ENCODE measurements around the gene PGM2. TPM values are rescaled to one million over a fixed set of nuclear protein-coding genes. Genes with fewer than 3 reads are reported as not detected.

PGM2 gene
- total RNA-seq, 4 donors from 2014 or later, result 13.7 to 24.3 (median 15.5) TPM

- Histone ChIP-seq H3K9me3 (no peaks in the 10 kb centered on the region), H3K27me3 (no peaks in the 10 kb centered on the region), H3K27ac (no peak overlapping the region), H3K4me3 (no peak overlapping the region), H3K36me3 (peaks cover 0 to 36% (median 0%) of the 10 kb centered on the region in 3 donors), H3K4me1 (peaks cover 3 to 22% (median 5%) of the 10 kb centered on the region in 4 donors)
- whole genome bisulfite sequencing, 2 donors, result 87 to 90% methylated on average over 3 of the region's 3 CpGs
- no peak for DNase-seq (ENCODE audit: low spot score in 2 of 2)
- TF ChIP-seq POLR2A (IDR thresholded peaks at IDR 0.05) (no peak), CTCF (IDR thresholded peaks at IDR 0.05) (no peak), EP300 (IDR thresholded peaks at IDR 0.05) (no peak)
These were observed 2.4 kb downstream of the PGM2 start for GRCh38 chr4:37828843-37829242.

GRCh38 chr4:37830640-37831039 lies 4.2 kb downstream of the PGM2 start:
- H3K27me3 ChIP-seq, result no peaks in the 10 kb centered on the region
- 97 to 100% methylated on average over 3 of the region's 3 CpGs for WGBS, 2 donors
- TF ChIP-seq POLR2A (IDR thresholded peaks at IDR 0.05) (no peak), EP300 (IDR thresholded peaks at IDR 0.05) (no peak), CTCF (IDR thresholded peaks at IDR 0.05) (no peak)
- no peak for DNase-seq (ENCODE audit: low spot score in 2 of 2)
- H3K9me3 ChIP-seq, result no peaks in the 10 kb centered on the region
- H3K4me3 ChIP-seq, result no peak overlapping the region
- H3K4me1 ChIP-seq, result peaks cover 0 to 16% (median 5%) of the 10 kb centered on the region in 4 donors
- no peak overlapping the region for H3K27ac ChIP-seq
- H3K36me3 ChIP-seq, result peaks cover 0 to 43% (median 0%) of the 10 kb centered on the region in 3 donors

- no peak for DNase-seq (ENCODE audit: low spot score in 2 of 2)
- H3K27ac ChIP-seq, result no peak overlapping the region
- no peaks in the 10 kb centered on the region for H3K9me3 ChIP-seq
- H3K4me3 ChIP-seq, result no peak overlapping the region
- TF ChIP-seq EP300 (IDR thresholded peaks at IDR 0.05), result no peak
- TF ChIP-seq CTCF (IDR thresholded peaks at IDR 0.05), result no peak
- TF ChIP-seq POLR2A (IDR thresholded peaks at IDR 0.05), result no peak
- peaks cover 0 to 57% (median 0%) of the 10 kb centered on the region in 3 donors for H3K36me3 ChIP-seq
- WGBS, 2 donors, result 76 to 86% methylated on average over 5 of the region's 5 CpGs
- H3K4me1 ChIP-seq, result peaks cover 0 to 14% (median 2%) of the 10 kb centered on the region in 4 donors
- H3K27me3 ChIP-seq, result no peaks in the 10 kb centered on the region
These were observed 8.5 kb downstream of the PGM2 start for GRCh38 chr4:37835031-37835430.

GRCh38 chr4:37835806-37836205 lies 9.3 kb downstream of the PGM2 start:
- no peaks in the 10 kb centered on the region for H3K9me3 ChIP-seq
- WGBS, 2 donors, result 78 to 80% methylated on average over 6 of the region's 6 CpGs
- H3K4me3 ChIP-seq, result no peak overlapping the region
- H3K27me3 ChIP-seq, result no peaks in the 10 kb centered on the region
- TF ChIP-seq CTCF (IDR thresholded peaks at IDR 0.05) (no peak), POLR2A (IDR thresholded peaks at IDR 0.05) (no peak), EP300 (IDR thresholded peaks at IDR 0.05) (no peak)
- H3K27ac ChIP-seq, result no peak overlapping the region
- DNase-seq (ENCODE audit: low spot score in 2 of 2), result no peak
- H3K36me3 ChIP-seq, result peaks cover 0 to 57% (median 6%) of the 10 kb centered on the region in 3 donors
- H3K4me1 ChIP-seq, result peaks cover 0 to 14% (median 2%) of the 10 kb centered on the region in 4 donors

- Histone ChIP-seq H3K4me3 (no peak overlapping the region), H3K4me1 (peaks cover 0 to 14% (median 2%) of the 10 kb centered on the region in 4 donors), H3K27me3 (no peaks in the 10 kb centered on the region), H3K27ac (no peak overlapping the region), H3K9me3 (no peaks in the 10 kb centered on the region), H3K36me3 (peaks cover 0 to 56% (median 6%) of the 10 kb centered on the region in 3 donors)
- WGBS, 2 donors, result 61 to 62% methylated on average over 10 of the region's 10 CpGs
- TF ChIP-seq EP300 (IDR thresholded peaks at IDR 0.05), result no peak
- TF ChIP-seq POLR2A (IDR thresholded peaks at IDR 0.05), result no peak
- TF ChIP-seq CTCF (IDR thresholded peaks at IDR 0.05), result no peak
- no peak for DNase-seq (ENCODE audit: low spot score in 2 of 2)
These were observed 9.8 kb downstream of the PGM2 start for GRCh38 chr4:37836274-37836673.

Measured in tibial nerve (tissue), 4 donors.